HG02610 (cell line): ENCODE results near the gene HDGFL3.
"Not testable (repeated sequence)": the region's sequence is repeated elsewhere in the genome, so short reads cannot be mapped to it uniquely, and the experiment has no call there.

ENCODE experiments used
- ATAC-seq: cut with Tn5 transposase; IDR thresholded peaks from one replicate; pipeline ENCODE4 v1.9.1; 2021; ENCODE audit warnings: mild to moderate bottlenecking, moderate library complexity; ENCODE audit not compliant: unreplicated experiment

The HDGFL3 gene

DNA sequence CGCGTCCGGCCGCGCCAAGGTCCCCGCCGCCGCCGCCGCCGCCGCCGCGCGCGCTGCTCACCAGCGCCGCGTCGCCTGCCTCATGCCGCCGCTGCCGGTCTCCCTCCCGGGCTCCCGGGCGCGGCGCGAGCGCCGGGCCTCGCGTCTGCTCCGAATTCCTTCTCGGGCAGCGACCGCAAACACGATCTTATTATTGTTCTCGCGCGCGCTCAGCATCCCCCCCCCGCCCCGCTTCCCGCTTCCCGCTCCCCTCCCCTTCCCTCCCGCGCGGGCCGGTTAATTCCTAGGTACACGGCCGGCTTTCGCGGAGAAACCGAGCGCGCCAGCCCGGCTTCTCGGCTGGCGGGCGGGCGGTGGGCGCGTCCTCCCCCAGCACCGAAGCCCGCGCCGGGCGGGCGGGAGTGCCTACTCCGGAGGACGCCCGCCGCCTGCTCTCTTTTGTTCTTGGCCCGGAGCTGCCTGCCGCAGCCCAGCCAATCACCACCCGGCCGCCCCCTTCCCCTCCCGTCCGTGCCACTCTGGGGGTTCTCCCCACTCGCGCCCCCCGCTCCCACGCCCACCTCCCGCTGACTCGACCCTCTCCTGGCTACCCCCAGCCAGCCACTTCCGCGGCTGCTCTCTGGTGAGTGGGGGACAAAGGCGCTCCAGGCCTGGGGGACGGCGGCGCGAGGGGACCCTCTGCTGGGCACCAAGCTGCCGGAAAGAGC lies at the start of gene HDGFL3:
Gene HDGFL3, minus strand, starts transcription at position 164 of the 707 bp plus-strand sequence. CDS start 409 bp downstream, outside the sequence.
- peak; percentile 38 for ATAC-seq

DNA sequence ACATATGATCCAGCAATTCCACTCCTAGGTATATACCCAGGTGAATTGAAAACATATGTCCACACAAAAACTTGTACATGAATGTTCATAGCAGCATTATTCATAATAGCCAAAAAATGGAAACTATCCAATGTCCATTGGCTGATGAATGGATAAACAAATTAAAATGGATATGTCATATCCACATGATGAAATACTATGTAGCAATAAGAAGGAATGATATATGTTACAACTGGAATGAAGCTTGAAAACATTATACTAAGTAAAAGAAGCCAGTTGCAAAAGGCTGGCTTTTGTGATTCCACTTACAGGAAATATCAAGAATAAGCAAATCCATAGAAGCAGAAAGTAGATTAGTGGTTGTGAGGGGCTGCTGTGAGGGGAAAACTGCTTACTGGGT lies 43.2 kb upstream of the HDGFL3 start:
- no peak for ATAC-seq

DNA sequence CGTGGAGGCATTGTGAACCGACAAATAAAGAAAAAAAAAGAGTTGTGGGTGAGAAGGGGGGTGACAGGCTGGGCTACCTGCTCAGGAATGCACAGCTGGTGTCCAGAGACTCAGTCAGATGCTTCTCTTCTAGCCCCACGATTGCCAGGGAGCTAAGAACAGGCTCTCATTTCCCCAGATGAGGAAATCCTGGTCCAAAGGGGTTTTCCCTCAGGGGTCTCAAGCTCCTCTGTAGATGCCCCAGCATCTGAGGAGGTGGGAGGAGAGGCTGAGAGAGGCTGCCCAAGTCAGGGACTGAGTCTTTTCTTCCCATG lies 41.4 kb upstream of the HDGFL3 start:
- no peak for ATAC-seq

GRCh38 chr15:83248151-83249029 lies 40.8 kb upstream of the HDGFL3 start:
- ATAC-seq = no peak

DNA sequence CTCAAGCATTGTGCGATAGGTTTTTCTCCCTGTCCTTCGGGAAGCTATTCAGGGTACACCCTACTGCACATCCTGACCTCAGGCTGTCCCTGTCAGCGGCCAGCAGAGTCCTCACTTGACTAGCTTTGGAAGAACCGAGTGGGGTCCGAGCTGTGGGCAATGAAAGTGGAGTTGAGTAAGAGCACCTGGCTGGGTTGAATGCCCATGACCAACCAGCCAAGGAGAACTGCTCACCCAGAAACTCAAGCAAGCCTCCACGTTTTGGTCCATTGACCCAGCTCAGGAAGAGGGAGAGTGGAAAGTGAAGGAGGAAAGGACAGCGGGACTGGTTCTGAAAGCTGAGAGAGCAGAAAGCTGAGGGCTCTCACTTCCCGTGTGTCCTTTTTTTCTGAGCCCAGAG lies 36.0 kb upstream of the HDGFL3 start:
- ATAC-seq = no peak

DNA sequence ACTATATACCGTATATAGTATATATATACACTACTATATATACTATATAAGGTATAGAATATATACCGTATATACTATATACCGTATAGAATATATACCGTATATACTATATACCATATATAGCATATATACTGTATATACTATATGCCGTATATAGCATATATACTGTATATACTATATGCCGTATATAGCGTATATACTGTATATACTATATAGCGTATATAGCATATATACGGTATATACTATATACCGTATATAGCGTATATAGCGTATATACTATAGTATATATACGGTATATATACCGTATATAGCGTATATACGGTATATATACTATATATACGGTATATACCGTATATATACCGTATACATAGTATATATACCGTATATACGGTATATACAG lies 22.6 kb upstream of the HDGFL3 start:
- ATAC-seq = no peak

DNA sequence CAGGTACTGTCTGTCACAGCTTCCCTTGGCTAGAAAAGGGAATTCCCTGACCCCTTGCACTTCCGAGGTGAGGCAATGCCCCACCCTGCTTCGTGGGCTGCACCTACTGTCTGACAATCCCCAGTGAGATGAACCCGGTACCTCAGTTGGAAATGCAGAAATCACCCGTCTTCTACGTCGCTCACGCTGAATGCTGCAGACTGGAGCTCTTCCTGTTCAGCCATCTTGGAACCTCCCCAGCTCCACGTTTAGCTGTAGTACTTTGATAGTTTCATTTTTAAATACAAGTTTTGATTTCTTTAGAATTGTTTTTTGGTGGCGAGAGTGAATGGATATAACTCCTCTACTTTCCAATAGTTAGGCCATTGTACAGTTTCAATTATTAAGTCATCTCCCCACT lies 17.8 kb upstream of the HDGFL3 start:
- ATAC-seq = no peak

DNA sequence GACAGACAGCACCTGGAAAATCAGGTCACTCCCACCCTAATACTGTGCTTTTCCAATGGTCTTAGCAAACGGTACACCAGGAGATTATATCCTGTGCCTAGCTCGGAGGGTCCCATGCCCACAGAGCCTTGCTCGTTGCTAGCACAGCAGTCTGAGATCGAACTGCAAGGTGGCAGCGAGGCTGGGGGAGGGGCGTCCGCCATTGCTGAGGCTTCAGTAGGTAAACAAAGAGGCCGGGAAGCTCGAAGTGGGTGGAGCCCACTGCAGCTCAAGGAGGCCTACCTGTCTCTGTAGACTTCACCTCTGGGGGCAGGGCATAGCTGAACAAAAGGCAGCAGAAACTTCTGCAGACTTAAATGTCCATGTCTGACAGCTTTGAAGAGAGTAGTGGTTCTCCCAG lies 14.2 kb upstream of the HDGFL3 start:
- not testable (repeated sequence) for ATAC-seq

DNA sequence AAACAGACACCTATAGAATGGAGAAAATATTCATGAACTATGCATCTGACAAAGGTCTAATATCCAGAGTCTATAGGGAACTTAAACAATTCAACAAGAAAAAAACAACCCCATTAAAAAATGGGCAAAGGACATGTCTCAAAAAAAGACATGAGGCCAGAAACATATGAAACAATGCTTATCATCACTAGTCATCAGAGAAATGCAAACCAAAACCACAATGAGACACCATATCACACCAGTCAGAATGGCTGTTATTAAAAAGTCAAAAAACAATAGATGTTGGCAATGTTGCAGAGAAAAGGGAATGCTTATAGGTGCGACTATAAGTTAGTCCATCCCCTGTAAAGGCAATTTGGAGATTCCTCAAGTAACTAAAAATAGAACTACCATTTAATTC lies 11.4 kb upstream of the HDGFL3 start:
- no peak for ATAC-seq

- no peak for ATAC-seq
Measured at GRCh38 chr15:83215306-83215705, 7.7 kb upstream of the HDGFL3 start.

DNA sequence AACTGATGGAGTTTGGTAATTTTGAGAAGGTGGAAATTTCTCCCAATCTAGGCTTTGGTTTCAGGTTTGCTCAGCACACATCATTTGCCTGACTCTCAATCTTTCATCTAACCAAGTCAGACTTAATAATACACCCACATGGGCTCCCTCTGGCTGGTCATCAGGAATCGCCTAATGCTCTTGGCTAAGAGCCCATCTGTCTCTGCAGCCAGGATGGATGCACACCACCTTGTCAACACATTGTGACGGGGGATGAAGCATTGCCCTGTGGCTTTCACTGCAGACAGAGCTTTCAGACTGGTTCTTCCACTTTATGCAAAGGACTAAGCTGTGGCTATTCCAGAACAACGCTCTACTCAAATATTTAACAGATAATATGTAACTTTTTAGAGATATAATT lies 3.0 kb upstream of the HDGFL3 start:
- ATAC-seq = no peak

- ATAC-seq = no peak
Measured at GRCh38 chr15:83209333-83209732, 1.7 kb upstream of the HDGFL3 start.

DNA sequence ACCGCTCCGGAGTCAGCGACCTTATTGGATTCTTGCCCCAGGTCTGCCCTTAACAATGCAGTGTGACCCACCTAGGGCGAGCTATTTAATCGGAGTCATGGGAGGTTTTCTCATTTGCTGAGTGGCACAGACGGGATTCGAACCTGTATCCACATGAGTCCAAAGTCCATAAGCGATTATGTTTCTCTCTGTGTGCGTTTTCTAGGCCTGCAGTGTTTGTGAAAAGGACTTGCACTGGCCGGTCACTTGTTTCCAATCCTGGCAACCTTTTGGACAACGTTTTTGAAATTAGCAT lies 691 bp upstream of the HDGFL3 start:
- ATAC-seq = no peak

DNA sequence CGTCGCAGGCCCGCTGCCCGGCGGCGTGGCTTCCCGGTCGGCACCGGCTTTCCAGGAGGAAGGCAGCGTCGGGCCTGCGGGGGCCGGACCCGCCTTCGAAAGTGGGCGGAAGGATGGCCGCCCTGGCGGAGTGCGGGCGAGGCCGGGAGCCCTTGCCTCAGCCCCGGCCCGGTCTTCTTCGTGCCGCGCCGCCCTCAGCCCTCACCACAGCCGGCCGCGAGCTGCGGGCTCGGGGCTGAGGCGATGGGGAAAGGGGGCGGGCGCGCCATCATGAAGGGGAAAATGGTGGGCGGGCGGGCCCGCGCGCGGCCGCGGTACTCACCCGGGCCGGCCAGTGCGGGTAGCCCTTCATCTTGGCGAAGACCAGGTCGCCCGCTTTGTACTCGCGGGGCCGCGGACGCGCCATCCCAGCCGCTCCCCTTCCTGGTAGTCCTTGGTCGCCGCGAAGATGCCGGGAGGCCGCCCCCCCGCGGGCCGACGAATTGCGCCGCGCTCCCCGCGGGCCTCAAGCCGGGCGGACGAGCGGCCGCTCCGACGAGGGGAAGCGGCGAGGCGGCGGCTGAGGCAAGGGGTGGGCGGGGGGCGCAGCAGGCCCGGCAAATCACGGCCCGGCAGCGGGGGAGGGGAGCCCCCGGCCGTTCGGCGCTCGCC lies 489 bp downstream of the HDGFL3 start:
- peak; percentile 18 for ATAC-seq

GRCh38 chr15:83206526-83207008 lies 1.1 kb downstream of the HDGFL3 start:
- ATAC-seq = no peak

- no peak for ATAC-seq
Measured at GRCh38 chr15:83205725-83206324, 1.8 kb downstream of the HDGFL3 start.

DNA sequence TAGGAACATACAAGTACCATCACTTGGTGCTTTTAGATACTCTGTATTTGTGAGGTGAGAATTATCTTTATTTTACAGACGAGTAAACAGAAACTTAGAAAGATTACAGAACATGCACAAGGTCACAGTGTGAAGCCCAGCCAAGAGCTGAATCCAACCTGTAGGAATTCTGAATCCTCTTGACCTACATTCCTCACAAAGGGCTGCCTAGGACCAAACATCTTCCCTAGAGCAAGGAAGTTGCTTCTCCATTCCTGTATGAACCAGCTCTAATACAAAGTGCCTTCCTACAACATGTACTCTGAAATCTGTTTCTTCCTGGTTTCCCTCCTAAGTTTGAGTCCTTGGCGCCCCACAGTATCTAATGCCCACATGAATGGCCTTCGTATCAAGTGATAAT lies 2.9 kb downstream of the HDGFL3 start:
- ATAC-seq = no peak

GRCh38 chr15:83203543-83203942 lies 4.1 kb downstream of the HDGFL3 start:
- ATAC-seq = no peak

GRCh38 chr15:83200589-83200988 lies 7.0 kb downstream of the HDGFL3 start:
- no peak for ATAC-seq

DNA sequence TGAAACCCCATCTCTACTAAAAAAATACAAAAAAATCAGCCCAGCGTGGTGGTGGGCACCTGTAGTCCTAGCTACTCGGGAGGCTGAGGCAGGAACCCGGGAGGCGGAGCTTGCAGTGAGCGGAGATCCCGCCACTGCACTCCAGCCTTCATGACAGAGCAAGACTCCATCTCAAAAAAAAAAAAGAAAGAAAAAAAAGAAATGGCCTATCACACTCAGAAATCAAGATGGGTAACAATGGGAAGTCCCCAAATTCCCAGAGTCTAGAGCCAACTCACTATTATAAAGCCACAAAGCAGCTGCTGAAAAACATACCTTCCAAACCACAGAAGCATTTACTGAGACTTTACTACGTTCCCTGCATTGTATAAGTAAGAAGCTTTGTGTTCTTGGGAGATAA lies 7.5 kb downstream of the HDGFL3 start:
- no peak for ATAC-seq

GRCh38 chr15:83199288-83199687 lies 8.3 kb downstream of the HDGFL3 start:
- ATAC-seq = peak; percentile 88

DNA sequence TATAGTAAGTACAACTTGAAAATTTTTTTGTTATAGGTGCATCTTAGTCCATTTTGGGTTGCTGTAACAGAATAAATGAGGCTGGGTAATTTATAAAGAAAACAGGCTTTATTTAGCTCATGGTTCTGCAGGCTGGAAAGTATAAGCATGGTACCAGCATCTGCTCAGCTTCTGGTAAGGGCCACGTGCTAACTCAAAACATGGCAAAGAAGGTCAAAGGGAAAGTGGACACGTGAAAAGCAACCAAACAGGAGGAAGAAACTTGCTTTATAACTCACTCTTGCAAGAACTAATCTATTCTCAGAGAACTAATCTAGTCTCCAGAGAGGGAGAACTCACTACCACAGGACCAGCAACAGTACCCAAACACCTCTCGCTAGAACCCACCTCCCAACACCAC lies 9.1 kb downstream of the HDGFL3 start:
- ATAC-seq = peak; percentile 15
